HCT116 (cell line): ENCODE data around the gene CREBRF. TPM values are rescaled to one million over a fixed set of nuclear protein-coding genes. Genes with fewer than 3 reads are reported as not detected.

ENCODE experiments used
- ATAC-seq: fragments of 200-7000 bp; cut with Tn5 transposase; 2 replicates; pipeline ENCODE4 v1.9.1; 2020; ENCODE audit warnings: mild to moderate bottlenecking, moderate library complexity
- BruUV-seq: library from RNA; stranded (reverse); fragments of 400-500 nt; replicated peaks from 2 replicates; lab custom pipeline; 2021; lab: Mats Ljungman, UMichigan
- CTCF ChIA-PET: fragments of 300-600 bp; sonication (Branson Sonifier 250); formaldehyde crosslinking; loops from one replicate; lab custom pipeline; 2021; ENCODE audit warnings: antibody characterized with exemption; lab: Charles Lee
- POLR2A ChIA-PET: fragments of 300-600, 350-600 bp; sonication (Branson Sonifier 250); formaldehyde crosslinking; loops from one replicate; lab custom pipeline; 2021; ENCODE audit warnings: antibody characterized with exemption; lab: Charles Lee
- RAD21 ChIA-PET, 2 experiments: fragments of 300-600 bp; sonication (Branson Sonifier 250); formaldehyde crosslinking; loops; one replicate each; lab custom pipeline; 2023; ENCODE audit warnings: low total read pairs in 2 of 2; ENCODE audit not compliant: uncharacterized antibody in 2 of 2, unreplicated experiment in 2 of 2, low non-redundant PET in 1 of 2; lab: Charles Lee
- DNase-seq: peaks from one replicate; pipeline ENCODE4 v3.0.0-alpha.2; 2010; ENCODE audit warnings: low read depth, low spot score
- H2AFZ ChIP-seq: fragments of 200-600 bp; shearing (Covaris generic), sonication (generic); 2 replicates; pipeline ENCODE4 v1.6.1; 2017; ENCODE audit warnings: low read depth, mixed run types, mixed read lengths, antibody characterized with exemption, low read length; ENCODE audit not compliant: poor library complexity, severe bottlenecking
- H3K27ac ChIP-seq: 2 replicates; pipeline ENCODE4 v1.5.1; 2012; ENCODE audit warnings: low read depth, low read length
- H3K27me3 ChIP-seq: fragments of 200-600 bp; sonication (generic); 2 replicates; pipeline ENCODE4 v1.6.1; 2016; ENCODE audit warnings: mixed run types, low read length, mixed read lengths; ENCODE audit not compliant: insufficient read depth
- H3K36me3 ChIP-seq, 2 experiments: fragments of 200-500 bp in 1 of 2; fragments of 200-600 bp in 1 of 2; sonication (Bioruptor generic) in 1 of 2; sonication (generic) in 1 of 2; 2 replicates each; pipeline versions ENCODE4 v1.5.1 to v1.6.1; 2014 to 2016; ENCODE audit warnings: low read length in 2 of 2, inconsistent platforms in 1 of 2, mixed read lengths in 1 of 2, mixed run types in 1 of 2; ENCODE audit not compliant: insufficient read depth in 2 of 2, control insufficient read depth in 1 of 2
- H3K4me1 ChIP-seq, 2 experiments: fragments of 200-600 bp in 1 of 2; sonication (generic) in 1 of 2; 2 replicates each; pipeline versions ENCODE4 v1.5.1 to v1.6.1; 2012 to 2017; ENCODE audit warnings: low read length in 2 of 2, inconsistent platforms in 1 of 2, mild to moderate bottlenecking in 1 of 2, mixed read lengths in 1 of 2, mixed run types in 1 of 2, moderate library complexity in 1 of 2; ENCODE audit not compliant: insufficient read depth in 2 of 2, control insufficient read depth in 1 of 2
- H3K4me2 ChIP-seq: fragments of 200-600 bp; sonication (generic); 2 replicates; pipeline ENCODE4 v1.6.1; 2017; ENCODE audit warnings: mixed run types, low read length, mixed read lengths
- H3K4me3 ChIP-seq, 2 experiments: fragments of 200-600 bp in 1 of 2; sonication (generic) in 1 of 2; replicated peaks in 1 of 2; 2 replicates each; pipeline ENCODE4 v1.5.1; 2011 to 2016; ENCODE audit warnings: low read length in 2 of 2, control low read depth in 1 of 2, low read depth in 1 of 2, mild to moderate bottlenecking in 1 of 2, mixed read lengths in 1 of 2, mixed run types in 1 of 2
- H3K79me2 ChIP-seq: fragments of 200-600 bp; sonication (generic); 2 replicates; pipeline ENCODE4 v1.6.1; 2017; ENCODE audit warnings: mild to moderate bottlenecking, mixed run types, low read length, moderate library complexity, mixed read lengths; ENCODE audit not compliant: insufficient read depth
- H3K9ac ChIP-seq: fragments of 200-600 bp; sonication (generic); 2 replicates; pipeline ENCODE4 v1.6.1; 2016; ENCODE audit warnings: low read length, mixed read lengths
- H3K9me2 ChIP-seq: fragments of 200-600 bp; sonication (generic), shearing (Covaris generic); 2 replicates; pipeline ENCODE4 v1.6.1; 2017; ENCODE audit warnings: mixed run types, mild to moderate bottlenecking, moderate library complexity; ENCODE audit not compliant: insufficient read depth
- H3K9me3 ChIP-seq, 2 experiments: fragments of 200-500 bp in 1 of 2; fragments of 200-600 bp in 1 of 2; sonication (Bioruptor generic) in 1 of 2; sonication (generic) in 1 of 2; 2 replicates each; pipeline ENCODE4 v1.6.1; 2014 to 2017; ENCODE audit warnings: low read length in 2 of 2, mixed read lengths in 2 of 2, inconsistent platforms in 1 of 2, low read depth in 1 of 2, mild to moderate bottlenecking in 1 of 2, mixed run types in 1 of 2, moderate library complexity in 1 of 2; ENCODE audit not compliant: control insufficient read depth in 1 of 2, insufficient read depth in 1 of 2
- H4K20me1 ChIP-seq: fragments of 200-600 bp; sonication (generic), shearing (Covaris generic); 2 replicates; pipeline ENCODE4 v1.6.1; 2017; ENCODE audit warnings: mixed run types, mild to moderate bottlenecking, moderate library complexity; ENCODE audit not compliant: insufficient read depth
- CEBPB ChIP-seq: IDR thresholded peaks from 2 replicates; pipeline ENCODE4 v1.6.1; 2012; ENCODE audit warnings: low read depth
- EGR1 ChIP-seq: IDR thresholded peaks from 2 replicates; pipeline ENCODE4 v1.6.1; 2012; ENCODE audit warnings: low read depth
- ELF1 ChIP-seq: IDR thresholded peaks from 2 replicates; pipeline ENCODE4 v1.6.1; 2012; ENCODE audit warnings: low read depth, borderline replicate concordance
- EZH2phosphoT487 ChIP-seq: fragments of 200-600 bp; IDR thresholded peaks from 2 replicates; pipeline ENCODE4 v1.6.1; 2018; ENCODE audit warnings: antibody characterized with exemption, borderline replicate concordance
- FOSL1 ChIP-seq: IDR thresholded peaks from 2 replicates; pipeline ENCODE4 v1.6.1; 2012; ENCODE audit warnings: low read depth
- JUND ChIP-seq: IDR thresholded peaks from 2 replicates; pipeline ENCODE4 v1.6.1; 2012
- POLR2A ChIP-seq: IDR thresholded peaks from 2 replicates; pipeline ENCODE4 v1.7.0; 2011; ENCODE audit warnings: borderline replicate concordance; ENCODE audit not compliant: insufficient read depth, insufficient read length; ENCODE audit errors: extremely low read depth
- POLR2AphosphoS5 ChIP-seq: IDR thresholded peaks from 2 replicates; pipeline ENCODE4 v1.6.1; 2011; ENCODE audit warnings: mild to moderate bottlenecking, low read depth, low read length, moderate library complexity
- RAD21 ChIP-seq: IDR thresholded peaks from 2 replicates; pipeline ENCODE4 v1.6.1; 2012; ENCODE audit warnings: low read depth, mild to moderate bottlenecking
- SIN3A ChIP-seq: IDR thresholded peaks from 2 replicates; pipeline ENCODE4 v1.6.1; 2012; ENCODE audit warnings: low read depth
- SP1 ChIP-seq: IDR thresholded peaks from 2 replicates; pipeline ENCODE4 v1.6.1; 2012; ENCODE audit warnings: low read depth
- SRF ChIP-seq: IDR thresholded peaks from 2 replicates; pipeline ENCODE4 v1.6.1; 2012; ENCODE audit warnings: low read depth
- TCF7L2 ChIP-seq: IDR thresholded peaks from 2 replicates; pipeline ENCODE4 v1.7.0; 2011; ENCODE audit warnings: borderline replicate concordance, inconsistent platforms; ENCODE audit not compliant: insufficient read depth, insufficient read length; ENCODE audit errors: extremely low read depth
- YY1 ChIP-seq: IDR thresholded peaks from 2 replicates; pipeline ENCODE4 v1.6.1; 2011; ENCODE audit warnings: low read length, low read depth, moderate library complexity, mild to moderate bottlenecking; ENCODE audit not compliant: insufficient replicate concordance; ENCODE audit errors: extremely low read depth
- ZFX ChIP-seq: fragments of 450-650 bp; IDR thresholded peaks from 2 replicates; pipeline ENCODE4 v1.6.1; 2017
- ZNF274 ChIP-seq: fragments of 200-500 bp; sonication (Bioruptor generic); IDR thresholded peaks from 2 replicates; pipeline ENCODE4 v1.6.1; 2014; ENCODE audit warnings: mild to moderate bottlenecking, low read depth, low read length, inconsistent platforms
- intact Hi-C: fragments of 100-400 bp; cut with micrococcal nuclease; formaldehyde crosslinking; loops from 2 replicates; pipeline ENCODE4 v1.10.0; 2022
- total RNA-seq: library from RNA; stranded (reverse); gene quantifications from one replicate; pipeline ENCODE4 v1.2.1, GENCODE V29; 2021; ENCODE audit not compliant: unreplicated experiment
- TF ChIP-seq, protein P1 (sequence below): IDR thresholded peaks from 2 replicates; pipeline ENCODE4 v1.6.1; 2012; ENCODE audit warnings: low read depth
- TF ChIP-seq, protein P2 (sequence below): IDR thresholded peaks from 2 replicates; pipeline ENCODE4 v1.6.1; 2012
- TF ChIP-seq, protein P3 (sequence below): IDR thresholded peaks from 2 replicates; pipeline ENCODE4 v1.6.1; 2012
- TF ChIP-seq, protein P4 (sequence below), 3 experiments: fragments of 200-600 bp in 1 of 3; sonication (generic) in 1 of 3; IDR thresholded peaks in 2 of 3; conservative IDR thresholded peaks in 1 of 3; 2 replicates each; pipeline ENCODE4 v1.5.1; 2012 to 2017; ENCODE audit warnings: low read depth in 2 of 3, low read length in 2 of 3, antibody characterized with exemption in 1 of 3, borderline replicate concordance in 1 of 3, control low read depth in 1 of 3, mild to moderate bottlenecking in 1 of 3, mixed read lengths in 1 of 3, mixed run types in 1 of 3, moderate library complexity in 1 of 3; ENCODE audit not compliant: insufficient read depth in 1 of 3

The CREBRF gene
- total RNA-seq, 1 experiment from 2014 or later = 7.7 TPM

DNA sequence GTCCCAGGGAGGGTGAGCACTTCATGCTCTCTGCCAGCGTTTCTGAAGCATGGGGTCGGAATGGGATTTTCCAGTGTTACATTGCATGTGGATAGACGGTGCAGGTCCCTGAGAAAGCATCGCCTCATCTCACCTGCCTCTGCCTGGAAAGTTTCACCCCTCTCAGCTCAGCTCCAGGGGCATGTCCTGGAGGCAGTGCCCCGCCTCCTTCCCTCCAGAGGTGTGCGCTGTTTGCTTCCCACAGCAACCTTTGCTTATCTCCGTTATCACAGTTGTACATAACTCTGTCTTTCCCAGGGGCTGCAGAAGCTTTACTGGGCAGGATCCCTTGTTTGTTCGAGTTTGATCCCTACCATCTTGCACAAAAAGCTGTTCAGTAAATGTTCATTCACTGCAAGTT is 10.7 kb upstream of the CREBRF start:
- CTCF ChIA-PET = no interaction called here
- H3K4me1 ChIP-seq = no peaks in the 10 kb centered on the region
- no peak overlapping the region for H3K9ac ChIP-seq
- H3K4me3 ChIP-seq = no peak overlapping the region
- POLR2A ChIA-PET = no interaction called here
- DNase-seq (no peak), ATAC-seq (no peak)
- 0 out of 4 replicates have a peak, but pooled peaks cover 0 to under 1% of the 10 kb centered on the region in 2 experiments for H3K9me3 ChIP-seq
- H2AFZ ChIP-seq = no peak overlapping the region
- no peaks in the 10 kb centered on the region for H3K36me3 ChIP-seq
- H3K9me2 ChIP-seq = no peaks in the 10 kb centered on the region
- BruUV-seq = no TSS peak
- no peak overlapping the region for H3K4me2 ChIP-seq
- H3K27ac ChIP-seq = no peak overlapping the region
- RAD21 ChIA-PET = no interaction called here
- H3K27me3 ChIP-seq = no peaks in the 10 kb centered on the region
- H3K79me2 ChIP-seq = no peaks in the 10 kb centered on the region
- no peak for TF ChIP-seq TCF7L2
- no peak for TF ChIP-seq JUND
- no peak for TF ChIP-seq SIN3A
- TF ChIP-seq, protein P1, sequence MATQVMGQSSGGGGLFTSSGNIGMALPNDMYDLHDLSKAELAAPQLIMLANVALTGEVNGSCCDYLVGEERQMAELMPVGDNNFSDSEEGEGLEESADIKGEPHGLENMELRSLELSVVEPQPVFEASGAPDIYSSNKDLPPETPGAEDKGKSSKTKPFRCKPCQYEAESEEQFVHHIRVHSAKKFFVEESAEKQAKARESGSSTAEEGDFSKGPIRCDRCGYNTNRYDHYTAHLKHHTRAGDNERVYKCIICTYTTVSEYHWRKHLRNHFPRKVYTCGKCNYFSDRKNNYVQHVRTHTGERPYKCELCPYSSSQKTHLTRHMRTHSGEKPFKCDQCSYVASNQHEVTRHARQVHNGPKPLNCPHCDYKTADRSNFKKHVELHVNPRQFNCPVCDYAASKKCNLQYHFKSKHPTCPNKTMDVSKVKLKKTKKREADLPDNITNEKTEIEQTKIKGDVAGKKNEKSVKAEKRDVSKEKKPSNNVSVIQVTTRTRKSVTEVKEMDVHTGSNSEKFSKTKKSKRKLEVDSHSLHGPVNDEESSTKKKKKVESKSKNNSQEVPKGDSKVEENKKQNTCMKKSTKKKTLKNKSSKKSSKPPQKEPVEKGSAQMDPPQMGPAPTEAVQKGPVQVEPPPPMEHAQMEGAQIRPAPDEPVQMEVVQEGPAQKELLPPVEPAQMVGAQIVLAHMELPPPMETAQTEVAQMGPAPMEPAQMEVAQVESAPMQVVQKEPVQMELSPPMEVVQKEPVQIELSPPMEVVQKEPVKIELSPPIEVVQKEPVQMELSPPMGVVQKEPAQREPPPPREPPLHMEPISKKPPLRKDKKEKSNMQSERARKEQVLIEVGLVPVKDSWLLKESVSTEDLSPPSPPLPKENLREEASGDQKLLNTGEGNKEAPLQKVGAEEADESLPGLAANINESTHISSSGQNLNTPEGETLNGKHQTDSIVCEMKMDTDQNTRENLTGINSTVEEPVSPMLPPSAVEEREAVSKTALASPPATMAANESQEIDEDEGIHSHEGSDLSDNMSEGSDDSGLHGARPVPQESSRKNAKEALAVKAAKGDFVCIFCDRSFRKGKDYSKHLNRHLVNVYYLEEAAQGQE = no peak
- no peak for TF ChIP-seq FOSL1
- TF ChIP-seq ELF1 = no peak
- TF ChIP-seq, protein P2, sequence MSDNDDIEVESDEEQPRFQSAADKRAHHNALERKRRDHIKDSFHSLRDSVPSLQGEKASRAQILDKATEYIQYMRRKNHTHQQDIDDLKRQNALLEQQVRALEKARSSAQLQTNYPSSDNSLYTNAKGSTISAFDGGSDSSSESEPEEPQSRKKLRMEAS = no peak
- no peak for TF ChIP-seq CEBPB
- TF ChIP-seq YY1 = no peak
- TF ChIP-seq EZH2phosphoT487 = no peak
- no peak for TF ChIP-seq SRF
- TF ChIP-seq, protein P3, sequence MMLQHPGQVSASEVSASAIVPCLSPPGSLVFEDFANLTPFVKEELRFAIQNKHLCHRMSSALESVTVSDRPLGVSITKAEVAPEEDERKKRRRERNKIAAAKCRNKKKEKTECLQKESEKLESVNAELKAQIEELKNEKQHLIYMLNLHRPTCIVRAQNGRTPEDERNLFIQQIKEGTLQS = no peak
- TF ChIP-seq SP1 = no peak
- TF ChIP-seq RAD21 = no peak
- no peak for TF ChIP-seq ZFX
- TF ChIP-seq POLR2AphosphoS5 = no peak
- TF ChIP-seq, protein P4, sequence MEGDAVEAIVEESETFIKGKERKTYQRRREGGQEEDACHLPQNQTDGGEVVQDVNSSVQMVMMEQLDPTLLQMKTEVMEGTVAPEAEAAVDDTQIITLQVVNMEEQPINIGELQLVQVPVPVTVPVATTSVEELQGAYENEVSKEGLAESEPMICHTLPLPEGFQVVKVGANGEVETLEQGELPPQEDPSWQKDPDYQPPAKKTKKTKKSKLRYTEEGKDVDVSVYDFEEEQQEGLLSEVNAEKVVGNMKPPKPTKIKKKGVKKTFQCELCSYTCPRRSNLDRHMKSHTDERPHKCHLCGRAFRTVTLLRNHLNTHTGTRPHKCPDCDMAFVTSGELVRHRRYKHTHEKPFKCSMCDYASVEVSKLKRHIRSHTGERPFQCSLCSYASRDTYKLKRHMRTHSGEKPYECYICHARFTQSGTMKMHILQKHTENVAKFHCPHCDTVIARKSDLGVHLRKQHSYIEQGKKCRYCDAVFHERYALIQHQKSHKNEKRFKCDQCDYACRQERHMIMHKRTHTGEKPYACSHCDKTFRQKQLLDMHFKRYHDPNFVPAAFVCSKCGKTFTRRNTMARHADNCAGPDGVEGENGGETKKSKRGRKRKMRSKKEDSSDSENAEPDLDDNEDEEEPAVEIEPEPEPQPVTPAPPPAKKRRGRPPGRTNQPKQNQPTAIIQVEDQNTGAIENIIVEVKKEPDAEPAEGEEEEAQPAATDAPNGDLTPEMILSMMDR (IDR thresholded peaks at IDR 0.05 in 2 of 3, conservative IDR thresholded peaks at IDR 0.05 in 1 of 3; ENCODE audit: borderline replicate concordance in 1 of 3, insufficient read depth in 1 of 3, low read depth in 2 of 3, low read length in 2 of 3) = no peak
- no peak for TF ChIP-seq ZNF274
- TF ChIP-seq EGR1 = no peak
- TF ChIP-seq POLR2A = no peak
- intact Hi-C loops = no loop called here
- no peaks in the 10 kb centered on the region for H4K20me1 ChIP-seq
